ENCODE data around the gene CCL8.

DNA sequence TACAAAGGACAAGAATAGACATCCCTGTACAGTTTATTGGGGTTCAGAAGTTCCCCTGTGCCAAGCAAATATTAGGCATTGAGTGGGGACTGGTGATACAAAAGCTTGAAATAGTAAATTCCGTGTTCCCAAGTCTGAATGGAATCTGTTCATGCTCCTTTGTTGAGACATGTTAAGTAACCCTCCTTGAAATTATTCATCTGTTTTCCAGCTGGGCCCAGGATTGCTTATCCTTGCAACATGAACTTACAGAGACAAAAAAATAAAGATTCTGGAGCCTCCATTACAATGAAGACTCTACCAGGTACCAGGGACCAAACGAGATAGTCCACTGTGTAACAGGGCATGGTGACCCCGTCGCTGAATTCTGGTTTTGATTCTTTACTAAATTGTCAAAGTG is 6.1 kb upstream of the CCL8 start:
- TF ChIP-seq CTCF (conservative IDR thresholded peaks at IDR 0.05; ENCODE audit: low read depth, low read length) (no peak), POLR2A (IDR thresholded peaks at IDR 0.05; ENCODE audit: low read depth, low read length) (no peak), NFE2L2 (IDR thresholded peaks at IDR 0.05; ENCODE audit: low read depth, low read length) (no peak), SMC3 (IDR thresholded peaks at IDR 0.05; ENCODE audit: low read depth, low read length) (no peak), CHD1 (IDR thresholded peaks at IDR 0.05; ENCODE audit: low read depth, low read length) (no peak)

Data from IMR-90 (cell line).